GM23338 (cell line): ENCODE measurements around the gene SEPTIN8. TPM values are rescaled to one million over a fixed set of nuclear protein-coding genes. Genes with fewer than 3 reads are reported as not detected.

Experiments used
- ATAC-seq: fragments of 200-7000 bp; cut with Tn5 transposase; 3 replicates; pipeline ENCODE4 v1.9.1; 2020
- DNase-seq: peaks from one replicate; pipeline ENCODE4 v3.0.0-alpha.2; 2015; ENCODE audit warnings: low spot score
- H2AFZ ChIP-seq: fragments of 200-600 bp; sonication (generic); 2 replicates; pipeline ENCODE4 v1.8.0; 2016; ENCODE audit warnings: antibody characterized with exemption, mild to moderate bottlenecking, moderate library complexity
- H3F3A ChIP-seq: fragments of 200-600 bp; sonication (generic); replicated peaks from 2 replicates; pipeline ENCODE4 v1.8.0; 2017; ENCODE audit warnings: antibody characterized with exemption, mixed run types, low read depth
- H3K27ac ChIP-seq: fragments of 200-600 bp; sonication (generic); 2 replicates; pipeline ENCODE4 v1.6.1; 2016; ENCODE audit warnings: low read depth
- H3K27me3 ChIP-seq: fragments of 200-600 bp; sonication (generic); 2 replicates; pipeline ENCODE4 v1.8.0; 2016; ENCODE audit warnings: mild to moderate bottlenecking, mixed run types, moderate library complexity; ENCODE audit not compliant: insufficient read depth
- H3K36me3 ChIP-seq: fragments of 200-600 bp; sonication (generic); 2 replicates; pipeline ENCODE4 v1.8.0; 2016; ENCODE audit warnings: mild to moderate bottlenecking; ENCODE audit not compliant: insufficient read depth
- H3K4me1 ChIP-seq: fragments of 200-600 bp; sonication (generic); 2 replicates; pipeline ENCODE4 v1.8.0; 2016; ENCODE audit warnings: mild to moderate bottlenecking, moderate library complexity; ENCODE audit not compliant: insufficient read depth
- H3K4me2 ChIP-seq: fragments of 200-600 bp; sonication (generic); 2 replicates; pipeline ENCODE4 v1.7.1; 2017; ENCODE audit warnings: mixed run types
- H3K4me3 ChIP-seq: fragments of 200-600 bp; sonication (generic); 2 replicates; pipeline ENCODE4 v1.6.1; 2016; ENCODE audit warnings: mixed run types
- H3K79me2 ChIP-seq: fragments of 200-600 bp; sonication (generic); replicated peaks from 2 replicates; pipeline ENCODE4 v1.8.0; 2017; ENCODE audit warnings: mild to moderate bottlenecking; ENCODE audit not compliant: insufficient read depth
- H3K9me2 ChIP-seq: fragments of 200-600 bp; sonication (generic); 2 replicates; pipeline ENCODE4 v1.8.0; 2017; ENCODE audit not compliant: insufficient read depth
- H4K20me1 ChIP-seq: fragments of 200-600 bp; sonication (generic); replicated peaks from 2 replicates; pipeline ENCODE4 v1.8.0; 2017; ENCODE audit warnings: mild to moderate bottlenecking; ENCODE audit not compliant: insufficient read depth
- H3K27ac Mint-ChIP-seq: 2 replicates; pipeline ENCODE4 v1.8.0; 2020; ENCODE audit warnings: inconsistent platforms, mild to moderate bottlenecking, moderate library complexity, mixed read lengths
- H3K27me3 Mint-ChIP-seq: 3 replicates; pipeline ENCODE4 v1.8.0; 2022; ENCODE audit warnings: low read depth, mild to moderate bottlenecking, moderate library complexity, mixed read lengths, inconsistent platforms; ENCODE audit not compliant: insufficient read depth, poor library complexity
- H3K36me3 Mint-ChIP-seq: 3 replicates; pipeline ENCODE4 v1.8.0; 2021; ENCODE audit warnings: low read depth, mild to moderate bottlenecking, inconsistent platforms, moderate library complexity, mixed read lengths
- H3K4me1 Mint-ChIP-seq: 3 replicates; pipeline ENCODE4 v1.8.0; 2020; ENCODE audit warnings: mild to moderate bottlenecking, inconsistent platforms, mixed read lengths
- H3K4me3 Mint-ChIP-seq: 3 replicates; pipeline ENCODE4 v1.8.0; 2021; ENCODE audit warnings: moderate library complexity, mild to moderate bottlenecking, inconsistent platforms, mixed read lengths
- H3K9me3 Mint-ChIP-seq: 3 replicates; pipeline ENCODE4 v1.8.0; 2020; ENCODE audit warnings: moderate library complexity, mild to moderate bottlenecking, inconsistent platforms, mixed read lengths
- CREB1 ChIP-seq: fragments of 250-450 bp; sonication (Bioruptor Pico); IDR thresholded peaks from 2 replicates; pipeline ENCODE4 v1.5.0; 2020; ENCODE audit warnings: low read depth, mild to moderate bottlenecking, moderate library complexity
- EZH2 ChIP-seq: fragments of 200-600 bp; sonication (generic); IDR thresholded peaks from one replicate; pipeline ENCODE4 v1.8.0; 2017; ENCODE audit warnings: antibody characterized with exemption, mild to moderate bottlenecking, low read depth; ENCODE audit not compliant: unreplicated experiment
- EZH2phosphoT487 ChIP-seq: fragments of 200-600 bp; sonication (generic); IDR thresholded peaks from one replicate; pipeline ENCODE4 v1.8.1; 2018; ENCODE audit warnings: antibody characterized with exemption; ENCODE audit not compliant: unreplicated experiment
- JUNB ChIP-seq: IDR thresholded peaks from one replicate; pipeline ENCODE4 v1.6.1; 2016; ENCODE audit warnings: antibody characterized with exemption; ENCODE audit not compliant: unreplicated experiment
- POLR2AphosphoS5 ChIP-seq: IDR thresholded peaks from 2 replicates; pipeline ENCODE4 v1.6.1; 2016; ENCODE audit warnings: antibody characterized with exemption, low read depth
- ZNF331 ChIP-seq: fragments of 250-450 bp; sonication (Bioruptor Pico); IDR thresholded peaks from 2 replicates; pipeline ENCODE4 v1.5.0; 2020; ENCODE audit warnings: low read depth, mild to moderate bottlenecking, moderate library complexity
- polyA plus RNA-seq: library from polyadenylated mRNA; unstranded; fragments of >200 nt; fragmentation: Nextera tagmentation; extraction: Ambion mirVana; gene quantifications from 2 replicates; pipeline ENCODE4 v1.2.1, GENCODE V29; 2016
- total RNA-seq: library from RNA; depleted of rRNA; stranded (reverse); fragments of >200 nt; shearing (Covaris generic); gene quantifications from 2 replicates; pipeline ENCODE4 v1.2.3, GENCODE V29; 2014
- TF ChIP-seq, protein P1 (sequence below): IDR thresholded peaks from one replicate; pipeline ENCODE4 v1.6.1; 2018; ENCODE audit warnings: antibody characterized with exemption; ENCODE audit not compliant: unreplicated experiment
- TF ChIP-seq, protein P2 (sequence below), 2 experiments: fragments of 200-600 bp in 1 of 2; sonication (generic) in 1 of 2; conservative IDR thresholded peaks; 2 replicates each; pipeline versions ENCODE4 v1.5.1 to v1.6.1; 2016 to 2017; ENCODE audit warnings: antibody characterized with exemption in 2 of 2, low read depth in 2 of 2, mild to moderate bottlenecking in 2 of 2, moderate library complexity in 1 of 2

Gene SEPTIN8
- total and polyA plus RNA-seq, 2 experiments from 2014 or later: 8.8 to 45.0 TPM

DNA sequence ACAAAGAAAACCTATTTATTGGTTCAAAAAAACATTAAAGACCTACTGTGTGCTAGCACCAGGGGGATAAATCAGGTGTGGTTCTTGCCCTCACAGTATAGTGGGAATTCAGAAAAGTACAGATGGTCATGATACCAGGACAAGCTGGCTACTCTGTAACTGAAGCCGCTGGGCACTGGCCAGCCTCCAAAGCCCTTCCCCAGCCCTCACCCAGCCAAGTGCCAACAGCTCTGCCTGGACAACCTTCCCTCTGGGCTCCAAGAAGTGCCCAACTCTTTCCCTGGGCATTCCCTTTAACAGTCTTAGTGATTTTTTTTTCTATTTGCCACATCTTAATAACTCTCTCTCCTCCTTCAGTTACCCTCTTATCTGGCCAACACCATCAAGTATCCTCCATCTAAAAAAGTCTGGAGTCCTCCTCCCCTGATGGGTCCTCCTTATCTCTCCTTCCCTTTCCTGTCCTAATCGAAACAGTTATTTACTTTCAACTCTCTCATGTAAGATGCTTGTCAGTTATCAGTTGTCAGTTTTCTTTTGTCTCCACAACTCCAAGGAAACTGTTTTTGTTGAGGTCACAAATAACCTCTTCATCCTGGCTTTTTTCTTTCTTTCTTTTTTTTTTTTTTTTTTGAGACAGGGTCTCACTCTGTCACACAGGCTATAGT, 13.3 kb upstream of the SEPTIN8 start:
- no peaks in the 10 kb centered on the region for H4K20me1 ChIP-seq
- no peak overlapping the region for H3K27ac Mint-ChIP-seq
- H3F3A ChIP-seq: no peaks in the 10 kb centered on the region
- TF ChIP-seq, protein P1, sequence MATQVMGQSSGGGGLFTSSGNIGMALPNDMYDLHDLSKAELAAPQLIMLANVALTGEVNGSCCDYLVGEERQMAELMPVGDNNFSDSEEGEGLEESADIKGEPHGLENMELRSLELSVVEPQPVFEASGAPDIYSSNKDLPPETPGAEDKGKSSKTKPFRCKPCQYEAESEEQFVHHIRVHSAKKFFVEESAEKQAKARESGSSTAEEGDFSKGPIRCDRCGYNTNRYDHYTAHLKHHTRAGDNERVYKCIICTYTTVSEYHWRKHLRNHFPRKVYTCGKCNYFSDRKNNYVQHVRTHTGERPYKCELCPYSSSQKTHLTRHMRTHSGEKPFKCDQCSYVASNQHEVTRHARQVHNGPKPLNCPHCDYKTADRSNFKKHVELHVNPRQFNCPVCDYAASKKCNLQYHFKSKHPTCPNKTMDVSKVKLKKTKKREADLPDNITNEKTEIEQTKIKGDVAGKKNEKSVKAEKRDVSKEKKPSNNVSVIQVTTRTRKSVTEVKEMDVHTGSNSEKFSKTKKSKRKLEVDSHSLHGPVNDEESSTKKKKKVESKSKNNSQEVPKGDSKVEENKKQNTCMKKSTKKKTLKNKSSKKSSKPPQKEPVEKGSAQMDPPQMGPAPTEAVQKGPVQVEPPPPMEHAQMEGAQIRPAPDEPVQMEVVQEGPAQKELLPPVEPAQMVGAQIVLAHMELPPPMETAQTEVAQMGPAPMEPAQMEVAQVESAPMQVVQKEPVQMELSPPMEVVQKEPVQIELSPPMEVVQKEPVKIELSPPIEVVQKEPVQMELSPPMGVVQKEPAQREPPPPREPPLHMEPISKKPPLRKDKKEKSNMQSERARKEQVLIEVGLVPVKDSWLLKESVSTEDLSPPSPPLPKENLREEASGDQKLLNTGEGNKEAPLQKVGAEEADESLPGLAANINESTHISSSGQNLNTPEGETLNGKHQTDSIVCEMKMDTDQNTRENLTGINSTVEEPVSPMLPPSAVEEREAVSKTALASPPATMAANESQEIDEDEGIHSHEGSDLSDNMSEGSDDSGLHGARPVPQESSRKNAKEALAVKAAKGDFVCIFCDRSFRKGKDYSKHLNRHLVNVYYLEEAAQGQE: no peak
- TF ChIP-seq JUNB (no peak), ZNF331 (CRISPR knock-in tag) (no peak), EZH2 (no peak)
- ATAC-seq (no peak), DNase-seq (no peak)
- no peak overlapping the region for H3K4me2 ChIP-seq
- peaks cover 14% of the 10 kb centered on the region for H3K27me3 Mint-ChIP-seq
- H3K9me2 ChIP-seq: no peaks in the 10 kb centered on the region
- no peaks in the 10 kb centered on the region for H3K27me3 ChIP-seq
- no peak overlapping the region for H3K4me3 ChIP-seq
- H3K27ac ChIP-seq: no peak overlapping the region
- no peak overlapping the region for H2AFZ ChIP-seq
- no peaks in the 10 kb centered on the region for H3K36me3 ChIP-seq
- no peaks in the 10 kb centered on the region for H3K36me3 Mint-ChIP-seq
- no peaks in the 10 kb centered on the region for H3K9me3 Mint-ChIP-seq
- no peaks in the 10 kb centered on the region for H3K79me2 ChIP-seq
- no peak overlapping the region for H3K4me3 Mint-ChIP-seq
- H3K4me1 ChIP-seq: no peaks in the 10 kb centered on the region
- peaks cover 11% of the 10 kb centered on the region for H3K4me1 Mint-ChIP-seq

DNA sequence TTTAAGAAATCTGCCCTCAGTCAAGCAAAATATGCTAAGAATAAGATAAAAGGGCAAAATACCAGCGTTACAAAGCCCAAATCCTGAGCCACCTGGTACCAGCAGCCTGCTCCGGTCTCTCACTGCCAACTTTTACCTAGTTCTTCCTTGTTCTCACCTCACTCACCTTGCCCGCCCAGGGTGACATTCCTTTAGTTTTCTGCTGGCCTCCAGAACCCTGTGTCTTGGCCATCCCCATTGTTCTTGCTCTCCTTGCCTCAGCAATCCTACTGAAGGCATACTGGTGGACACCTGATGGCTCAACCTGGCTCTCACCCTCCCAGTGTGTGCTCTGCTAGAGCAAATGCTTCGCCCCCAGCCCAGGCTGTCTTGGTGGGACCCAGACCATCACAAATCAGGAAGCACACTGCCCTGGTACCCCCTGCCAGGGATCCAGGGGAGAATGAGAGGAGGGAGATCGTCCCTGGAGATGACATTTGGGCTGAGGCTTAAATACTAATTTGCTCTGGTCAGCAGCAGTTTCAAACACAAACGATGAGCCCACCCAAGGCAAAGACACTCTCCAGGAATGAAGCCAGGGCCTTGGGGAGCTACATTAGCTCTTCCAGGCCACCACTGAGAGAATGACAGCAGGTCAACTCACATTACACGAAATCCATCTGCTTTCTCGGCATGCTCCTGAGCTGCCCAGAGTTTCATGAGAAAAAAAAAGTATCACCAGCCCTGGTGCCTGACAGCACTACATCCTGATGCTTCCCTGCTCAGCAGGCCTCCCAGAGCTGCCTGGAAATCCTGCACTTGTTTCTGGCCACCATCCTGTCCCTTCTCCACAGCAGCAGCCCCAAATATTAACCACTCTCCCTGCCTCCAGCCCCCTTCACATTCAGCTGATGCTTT, 12.2 kb upstream of the SEPTIN8 start:
- Histone ChIP-seq H2AFZ (no peak overlapping the region), H3K27me3 (no peaks in the 10 kb centered on the region), H3K9me2 (no peaks in the 10 kb centered on the region), H4K20me1 (no peaks in the 10 kb centered on the region), H3K27ac (no peak overlapping the region), H3F3A (no peaks in the 10 kb centered on the region), H3K79me2 (no peaks in the 10 kb centered on the region), H3K36me3 (no peaks in the 10 kb centered on the region), H3K4me1 (no peaks in the 10 kb centered on the region), H3K4me2 (no peak overlapping the region), H3K4me3 (no peak overlapping the region)
- H3K27me3 Mint-ChIP-seq: peaks cover 14% of the 10 kb centered on the region
- DNase-seq: no peak
- H3K27ac Mint-ChIP-seq: no peak overlapping the region
- H3K36me3 Mint-ChIP-seq: no peaks in the 10 kb centered on the region
- peak; percentile 43 for ATAC-seq
- H3K9me3 Mint-ChIP-seq: no peaks in the 10 kb centered on the region
- no peak overlapping the region for H3K4me3 Mint-ChIP-seq
- TF ChIP-seq EZH2phosphoT487: no peak
- TF ChIP-seq JUNB: no peak
- TF ChIP-seq, protein P2, sequence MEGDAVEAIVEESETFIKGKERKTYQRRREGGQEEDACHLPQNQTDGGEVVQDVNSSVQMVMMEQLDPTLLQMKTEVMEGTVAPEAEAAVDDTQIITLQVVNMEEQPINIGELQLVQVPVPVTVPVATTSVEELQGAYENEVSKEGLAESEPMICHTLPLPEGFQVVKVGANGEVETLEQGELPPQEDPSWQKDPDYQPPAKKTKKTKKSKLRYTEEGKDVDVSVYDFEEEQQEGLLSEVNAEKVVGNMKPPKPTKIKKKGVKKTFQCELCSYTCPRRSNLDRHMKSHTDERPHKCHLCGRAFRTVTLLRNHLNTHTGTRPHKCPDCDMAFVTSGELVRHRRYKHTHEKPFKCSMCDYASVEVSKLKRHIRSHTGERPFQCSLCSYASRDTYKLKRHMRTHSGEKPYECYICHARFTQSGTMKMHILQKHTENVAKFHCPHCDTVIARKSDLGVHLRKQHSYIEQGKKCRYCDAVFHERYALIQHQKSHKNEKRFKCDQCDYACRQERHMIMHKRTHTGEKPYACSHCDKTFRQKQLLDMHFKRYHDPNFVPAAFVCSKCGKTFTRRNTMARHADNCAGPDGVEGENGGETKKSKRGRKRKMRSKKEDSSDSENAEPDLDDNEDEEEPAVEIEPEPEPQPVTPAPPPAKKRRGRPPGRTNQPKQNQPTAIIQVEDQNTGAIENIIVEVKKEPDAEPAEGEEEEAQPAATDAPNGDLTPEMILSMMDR (conservative IDR thresholded peaks at IDR 0.05; ENCODE audit: low read depth in 2 of 2): no peak
- TF ChIP-seq POLR2AphosphoS5: no peak
- TF ChIP-seq CREB1: no peak
- peaks cover 11% of the 10 kb centered on the region for H3K4me1 Mint-ChIP-seq
